ENCODE data around the gene SLC8A3. TPM values are rescaled to one million over a fixed set of nuclear protein-coding genes. Genes with fewer than 3 reads are reported as not detected.

The SLC8A3 gene
- total RNA-seq, 4 donors from 2014 or later, result 0.34 to 1.6 (median 0.73) TPM

DNA sequence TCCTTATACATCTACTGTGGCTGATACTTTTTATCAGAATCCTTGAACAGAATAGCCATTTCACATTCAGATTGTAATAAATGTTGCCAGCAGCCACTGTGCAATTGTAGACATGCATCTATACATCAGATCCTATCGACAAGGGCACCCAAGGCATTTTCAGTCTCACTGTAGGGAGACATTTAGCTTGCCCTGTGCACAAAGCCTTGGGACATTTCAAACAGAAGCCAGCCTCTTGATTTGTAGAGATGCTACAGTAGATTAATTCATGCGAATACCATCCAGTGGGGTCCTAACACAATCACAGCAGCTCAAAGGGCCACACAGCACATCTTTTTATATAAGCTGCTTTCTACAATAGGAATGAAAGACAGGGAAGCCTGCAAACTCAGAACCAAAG, 81.4 kb downstream of the SLC8A3 start:
- no peak for TF ChIP-seq POLR2A (IDR thresholded peaks at IDR 0.05)
- TF ChIP-seq, protein P1, sequence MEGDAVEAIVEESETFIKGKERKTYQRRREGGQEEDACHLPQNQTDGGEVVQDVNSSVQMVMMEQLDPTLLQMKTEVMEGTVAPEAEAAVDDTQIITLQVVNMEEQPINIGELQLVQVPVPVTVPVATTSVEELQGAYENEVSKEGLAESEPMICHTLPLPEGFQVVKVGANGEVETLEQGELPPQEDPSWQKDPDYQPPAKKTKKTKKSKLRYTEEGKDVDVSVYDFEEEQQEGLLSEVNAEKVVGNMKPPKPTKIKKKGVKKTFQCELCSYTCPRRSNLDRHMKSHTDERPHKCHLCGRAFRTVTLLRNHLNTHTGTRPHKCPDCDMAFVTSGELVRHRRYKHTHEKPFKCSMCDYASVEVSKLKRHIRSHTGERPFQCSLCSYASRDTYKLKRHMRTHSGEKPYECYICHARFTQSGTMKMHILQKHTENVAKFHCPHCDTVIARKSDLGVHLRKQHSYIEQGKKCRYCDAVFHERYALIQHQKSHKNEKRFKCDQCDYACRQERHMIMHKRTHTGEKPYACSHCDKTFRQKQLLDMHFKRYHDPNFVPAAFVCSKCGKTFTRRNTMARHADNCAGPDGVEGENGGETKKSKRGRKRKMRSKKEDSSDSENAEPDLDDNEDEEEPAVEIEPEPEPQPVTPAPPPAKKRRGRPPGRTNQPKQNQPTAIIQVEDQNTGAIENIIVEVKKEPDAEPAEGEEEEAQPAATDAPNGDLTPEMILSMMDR (IDR thresholded peaks at IDR 0.05), result no peak
- no peak overlapping the region for H3K4me3 ChIP-seq (ENCODE audit: low read depth, poor library complexity, severe bottlenecking)
- intact Hi-C loops (cut with DNase I; ENCODE audit: low total_unique reads), result no loop called here
- no peak for DNase-seq (ENCODE audit: low spot score in 2 of 2)
- WGBS, 2 donors, result 87 to 89% methylated on average over 2 of the region's 2 CpGs

DNA sequence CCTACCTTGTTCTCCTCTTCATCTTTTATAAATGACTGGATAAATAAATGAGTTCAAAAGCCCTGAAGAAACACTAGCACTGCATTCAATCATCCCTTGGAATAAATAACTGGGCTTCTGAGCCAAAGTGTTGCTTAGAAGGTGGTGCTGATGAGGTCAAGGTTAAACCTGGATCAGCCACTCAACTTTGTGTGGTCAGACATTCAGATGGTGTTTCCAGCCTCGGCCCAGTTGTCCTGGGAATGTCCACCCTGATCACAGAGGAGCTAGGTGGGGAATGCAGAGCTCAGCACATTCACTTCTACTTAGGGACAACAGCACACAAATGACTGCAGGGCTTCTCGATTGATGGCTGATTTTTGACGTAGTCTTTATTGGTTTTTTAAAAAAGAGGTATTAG, 88.7 kb downstream of the SLC8A3 start:
- intact Hi-C loops (cut with DNase I; ENCODE audit: low total_unique reads), result no loop called here
- DNase-seq (ENCODE audit: low spot score in 2 of 2), result no peak
- no peak overlapping the region for H3K4me3 ChIP-seq (ENCODE audit: low read depth, poor library complexity, severe bottlenecking)
- WGBS, 2 donors, result 74 to 82% methylated on average over 3 of the region's 3 CpGs
- TF ChIP-seq, protein P1 (IDR thresholded peaks at IDR 0.05), result no peak
- TF ChIP-seq POLR2A (IDR thresholded peaks at IDR 0.05), result no peak

DNA sequence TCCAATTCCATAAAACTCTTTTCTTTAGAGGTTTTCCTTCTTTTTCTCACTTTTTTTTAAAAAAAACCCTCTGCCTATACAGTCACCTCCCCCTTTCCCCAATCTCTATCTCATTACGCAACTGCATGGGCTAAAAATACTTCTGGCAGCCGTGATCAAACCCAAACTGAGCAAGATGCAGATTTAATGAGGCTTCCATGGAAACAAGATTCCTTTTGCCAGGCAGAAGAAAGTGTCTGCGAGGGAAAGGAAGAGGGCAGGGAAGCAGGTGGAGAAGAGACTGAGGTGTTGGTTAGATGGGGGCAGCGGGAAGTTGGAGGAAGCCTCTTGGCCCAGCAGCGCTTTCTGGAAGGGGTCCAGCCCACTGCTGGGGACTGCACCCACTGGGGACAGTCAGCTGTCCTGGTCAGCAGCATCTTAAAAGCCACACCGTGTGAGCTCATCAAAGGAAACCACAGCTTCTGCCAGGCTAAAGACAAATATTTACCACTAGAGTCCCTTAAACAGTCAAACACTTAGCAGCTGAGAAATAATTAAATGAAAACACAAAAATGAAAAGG, 90.4 kb downstream of the SLC8A3 start:
- WGBS, 2 donors, result 24% methylated on average over 6 of the region's 6 CpGs
- TF ChIP-seq, protein P1 (IDR thresholded peaks at IDR 0.05), result no peak
- no peak for TF ChIP-seq POLR2A (IDR thresholded peaks at IDR 0.05)
- no peak for DNase-seq (ENCODE audit: low spot score in 2 of 2)
- no peak overlapping the region for H3K4me3 ChIP-seq (ENCODE audit: low read depth, poor library complexity, severe bottlenecking)
- intact Hi-C loops (cut with DNase I; ENCODE audit: low total_unique reads), result no loop called here

DNA sequence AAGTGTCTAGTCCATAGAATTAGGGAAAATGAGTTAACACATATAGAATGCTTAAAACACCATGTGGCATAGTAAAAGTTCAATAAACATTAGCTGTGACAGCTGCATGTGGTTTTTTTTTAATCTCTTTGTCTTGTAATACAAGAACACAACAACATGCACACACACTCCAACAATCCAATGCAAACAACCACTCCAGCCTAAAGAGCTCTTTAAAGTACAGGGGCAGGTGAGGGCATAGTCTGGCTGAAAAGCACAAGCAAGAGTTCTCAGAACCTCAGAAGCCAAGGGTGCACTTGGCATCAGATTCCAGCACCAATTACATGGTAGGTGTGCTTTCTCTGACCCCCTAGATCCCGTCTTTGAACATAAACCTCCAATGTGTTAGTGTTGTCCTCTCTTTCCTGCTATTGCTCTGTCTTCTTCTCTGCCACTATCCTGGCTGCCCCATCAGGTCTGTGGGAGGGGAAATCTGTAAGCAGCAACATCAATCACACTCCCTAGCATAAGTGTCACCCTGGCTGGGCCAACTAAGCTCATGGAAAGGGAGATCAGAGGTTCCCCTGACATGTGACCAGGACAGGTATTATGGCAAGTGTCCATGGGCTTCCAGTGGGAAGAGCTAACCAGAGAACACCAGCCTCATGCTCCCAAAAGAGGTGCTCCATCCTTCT, 91.0 kb downstream of the SLC8A3 start:
- no peak for DNase-seq (ENCODE audit: low spot score in 2 of 2)
- 27 to 56% methylated on average over 1 of the region's 1 CpG for WGBS, 2 donors
- TF ChIP-seq, protein P1 (IDR thresholded peaks at IDR 0.05), result no peak
- no peak for TF ChIP-seq POLR2A (IDR thresholded peaks at IDR 0.05)
- H3K4me3 ChIP-seq (ENCODE audit: low read depth, poor library complexity, severe bottlenecking), result no peak overlapping the region
- intact Hi-C loops (cut with DNase I; ENCODE audit: low total_unique reads), result no loop called here

DNA sequence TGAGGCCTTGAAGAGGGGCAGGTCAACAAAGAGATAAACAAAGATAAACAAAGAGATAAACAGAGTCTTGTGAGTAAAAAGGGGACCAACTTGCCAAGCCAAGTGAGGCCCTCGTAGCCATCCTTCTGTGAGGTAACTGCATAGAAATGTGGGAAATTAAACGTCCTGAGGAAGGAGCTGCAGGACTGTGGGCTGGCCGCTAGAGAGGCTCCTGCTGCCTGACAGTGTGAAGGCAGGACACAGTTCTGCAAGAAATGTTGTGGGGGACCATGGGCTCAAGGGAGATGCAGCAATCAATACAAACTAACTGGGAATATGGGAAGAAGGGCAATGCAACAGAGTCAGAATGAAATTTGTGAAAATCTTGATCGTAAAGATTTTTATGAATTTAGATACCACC, 91.9 kb downstream of the SLC8A3 start:
- no peak for DNase-seq (ENCODE audit: low spot score in 2 of 2)
- H3K4me3 ChIP-seq (ENCODE audit: low read depth, poor library complexity, severe bottlenecking), result no peak overlapping the region
- 37 to 47% methylated on average over 4 of the region's 4 CpGs for WGBS, 2 donors
- intact Hi-C loops (cut with DNase I; ENCODE audit: low total_unique reads), result no loop called here
- TF ChIP-seq, protein P1 (IDR thresholded peaks at IDR 0.05), result no peak
- TF ChIP-seq POLR2A (IDR thresholded peaks at IDR 0.05), result no peak

DNA sequence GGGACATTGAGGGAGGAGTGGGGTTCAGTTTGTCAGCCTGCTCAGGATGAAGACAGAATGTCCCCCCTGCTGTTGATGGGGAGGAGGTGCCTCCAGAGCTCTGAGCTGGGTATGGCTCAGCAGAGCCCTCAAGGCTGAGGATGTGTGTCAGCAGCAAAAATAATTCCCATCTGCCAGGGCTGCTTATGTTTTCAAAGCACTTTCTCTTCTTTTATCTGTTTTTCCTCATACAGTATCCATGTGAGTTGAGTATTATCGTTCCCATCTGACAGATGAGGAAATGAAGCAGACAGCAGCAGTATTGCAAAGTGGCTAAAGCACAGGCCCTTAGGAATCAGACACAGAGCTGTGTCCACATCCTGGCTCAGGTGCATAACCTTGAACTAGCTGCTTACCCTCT, 94.1 kb downstream of the SLC8A3 start:
- TF ChIP-seq, protein P1 (IDR thresholded peaks at IDR 0.05), result no peak
- no peak for TF ChIP-seq POLR2A (IDR thresholded peaks at IDR 0.05)
- DNase-seq (ENCODE audit: low spot score in 2 of 2), result no peak
- H3K4me3 ChIP-seq (ENCODE audit: low read depth, poor library complexity, severe bottlenecking), result no peak overlapping the region
- intact Hi-C loops (cut with DNase I; ENCODE audit: low total_unique reads), result no loop called here
- 43 to 78% methylated on average over 1 of the region's 1 CpG for WGBS, 2 donors
